Measurements from ENCODE around the gene KDM4D.

KDM4D gene

DNA sequence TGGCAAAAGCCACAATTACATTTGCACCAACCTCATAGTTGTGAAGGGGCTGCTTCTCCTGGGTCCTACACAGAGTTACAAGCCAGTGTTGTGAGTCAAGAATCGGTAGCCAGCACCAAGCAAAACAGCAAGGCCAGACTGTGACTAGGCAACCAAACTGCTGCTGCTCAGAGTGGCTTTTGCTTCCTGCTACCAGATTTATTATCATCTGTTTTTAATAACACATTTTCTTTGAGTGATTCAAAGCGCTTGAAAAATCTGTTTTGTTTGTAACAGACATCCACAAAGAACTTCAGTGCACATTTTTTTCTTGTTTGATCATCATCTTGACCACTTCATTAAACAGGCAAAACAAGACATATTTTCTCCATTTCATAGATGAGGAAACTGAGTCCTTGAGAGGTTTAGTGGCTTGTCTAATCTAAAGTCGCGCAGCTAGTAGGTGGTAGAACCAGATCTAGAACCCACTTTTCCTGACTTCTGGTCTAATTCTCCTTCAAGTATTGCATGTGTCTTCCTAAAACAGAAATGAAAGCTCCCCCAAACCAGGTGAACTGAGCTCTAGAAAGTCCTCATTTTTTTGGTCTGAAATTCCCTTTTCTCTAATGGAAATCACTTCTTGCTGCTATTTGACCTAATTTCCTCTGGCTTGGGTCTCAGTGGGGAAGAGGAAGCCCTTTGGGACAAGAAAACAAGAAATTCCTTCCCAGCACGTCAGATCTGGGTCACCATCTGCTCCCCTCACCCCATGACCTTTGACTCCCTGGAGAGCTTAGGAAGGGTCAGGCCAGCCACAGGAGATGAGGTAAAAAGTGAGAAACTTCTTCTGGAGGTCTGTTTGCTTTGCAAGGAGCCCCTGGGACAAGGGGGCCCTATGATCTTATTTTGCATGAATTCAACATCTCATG lies 40.0 kb upstream of the KDM4D start:
- H3K36me3 ChIP-seq (ENCODE audit: control insufficient read depth, insufficient read depth, low read length) = no peaks in the 10 kb centered on the region
- TF ChIP-seq, protein P1, sequence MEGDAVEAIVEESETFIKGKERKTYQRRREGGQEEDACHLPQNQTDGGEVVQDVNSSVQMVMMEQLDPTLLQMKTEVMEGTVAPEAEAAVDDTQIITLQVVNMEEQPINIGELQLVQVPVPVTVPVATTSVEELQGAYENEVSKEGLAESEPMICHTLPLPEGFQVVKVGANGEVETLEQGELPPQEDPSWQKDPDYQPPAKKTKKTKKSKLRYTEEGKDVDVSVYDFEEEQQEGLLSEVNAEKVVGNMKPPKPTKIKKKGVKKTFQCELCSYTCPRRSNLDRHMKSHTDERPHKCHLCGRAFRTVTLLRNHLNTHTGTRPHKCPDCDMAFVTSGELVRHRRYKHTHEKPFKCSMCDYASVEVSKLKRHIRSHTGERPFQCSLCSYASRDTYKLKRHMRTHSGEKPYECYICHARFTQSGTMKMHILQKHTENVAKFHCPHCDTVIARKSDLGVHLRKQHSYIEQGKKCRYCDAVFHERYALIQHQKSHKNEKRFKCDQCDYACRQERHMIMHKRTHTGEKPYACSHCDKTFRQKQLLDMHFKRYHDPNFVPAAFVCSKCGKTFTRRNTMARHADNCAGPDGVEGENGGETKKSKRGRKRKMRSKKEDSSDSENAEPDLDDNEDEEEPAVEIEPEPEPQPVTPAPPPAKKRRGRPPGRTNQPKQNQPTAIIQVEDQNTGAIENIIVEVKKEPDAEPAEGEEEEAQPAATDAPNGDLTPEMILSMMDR (IDR thresholded peaks at IDR 0.05) = no peak
- H3K27me3 ChIP-seq (ENCODE audit: control insufficient read depth, insufficient read depth, low read length) = no peaks in the 10 kb centered on the region
- no peak overlapping the region for H3K4me3 ChIP-seq (ENCODE audit: low read depth, low read length)
- H3K79me2 ChIP-seq = no peaks in the 10 kb centered on the region
- no peak overlapping the region for H3K4me2 ChIP-seq (ENCODE audit: low read length)
- no peak overlapping the region for H2AFZ ChIP-seq
- H3K9ac ChIP-seq = no peak overlapping the region
- H3K4me1 ChIP-seq = peaks cover 2% of the 10 kb centered on the region
- no peak overlapping the region for H3K27ac ChIP-seq
- H3K9me3 ChIP-seq (ENCODE audit: control insufficient read depth, low read length) = no peaks in the 10 kb centered on the region

DNA sequence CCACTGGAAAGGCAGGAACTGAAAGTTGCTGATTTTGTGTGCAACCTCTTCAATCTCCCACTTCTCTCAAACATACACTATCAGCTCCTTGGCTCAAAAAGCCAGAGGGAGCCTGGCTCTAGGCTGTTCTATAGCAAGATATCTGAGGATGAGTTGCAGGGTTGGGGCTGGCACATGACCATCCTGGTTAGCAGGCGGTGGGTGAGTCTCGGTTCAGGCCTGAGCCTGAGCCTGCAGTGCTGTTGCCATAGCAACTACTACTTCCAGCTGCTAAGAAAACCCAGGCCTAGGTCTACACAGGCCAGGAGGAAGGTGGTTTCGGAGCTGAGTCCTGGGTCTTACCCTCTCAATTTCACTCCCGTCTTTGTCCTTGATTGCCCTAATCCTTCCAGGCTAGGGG lies 39.1 kb upstream of the KDM4D start:
- Histone ChIP-seq H3K4me2 (ENCODE audit: low read length) (no peak overlapping the region), H3K9ac (no peak overlapping the region), H2AFZ (no peak overlapping the region), H3K27me3 (ENCODE audit: control insufficient read depth, insufficient read depth, low read length) (no peaks in the 10 kb centered on the region), H3K9me3 (ENCODE audit: control insufficient read depth, low read length) (no peaks in the 10 kb centered on the region), H3K4me3 (ENCODE audit: low read depth, low read length) (no peak overlapping the region), H3K36me3 (ENCODE audit: control insufficient read depth, insufficient read depth, low read length) (no peaks in the 10 kb centered on the region), H3K79me2 (no peaks in the 10 kb centered on the region), H3K4me1 (peaks cover 10% of the 10 kb centered on the region), H3K27ac (no peak overlapping the region)
- TF ChIP-seq, protein P1 (IDR thresholded peaks at IDR 0.05) = no peak

DNA sequence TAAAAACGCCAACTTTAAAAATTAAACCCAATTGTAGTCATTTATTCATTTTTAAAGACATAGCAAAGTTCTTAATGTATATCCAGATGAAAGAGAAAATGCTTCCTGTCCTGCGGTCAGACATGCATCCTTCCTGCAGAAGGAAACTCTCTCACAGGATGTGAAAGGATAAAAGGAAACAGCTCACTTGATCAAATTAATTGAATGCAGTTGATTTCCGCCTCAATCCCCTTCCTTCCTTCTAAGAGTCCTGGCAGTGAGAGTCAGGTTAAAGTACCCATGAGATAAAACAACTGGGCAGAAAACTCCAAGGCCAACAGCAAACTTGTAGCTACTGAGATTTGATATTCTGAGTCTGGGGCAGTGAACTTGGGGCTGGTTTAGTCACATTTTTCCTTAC lies 38.7 kb upstream of the KDM4D start:
- Histone ChIP-seq H3K4me2 (ENCODE audit: low read length) (no peak overlapping the region), H2AFZ (no peak overlapping the region), H3K4me3 (ENCODE audit: low read depth, low read length) (no peak overlapping the region), H3K9ac (no peak overlapping the region), H3K4me1 (peaks cover 10% of the 10 kb centered on the region), H3K9me3 (ENCODE audit: control insufficient read depth, low read length) (no peaks in the 10 kb centered on the region), H3K27me3 (ENCODE audit: control insufficient read depth, insufficient read depth, low read length) (no peaks in the 10 kb centered on the region), H3K27ac (no peak overlapping the region), H3K79me2 (no peaks in the 10 kb centered on the region), H3K36me3 (ENCODE audit: control insufficient read depth, insufficient read depth, low read length) (no peaks in the 10 kb centered on the region)
- TF ChIP-seq, protein P1 (IDR thresholded peaks at IDR 0.05) = no peak

DNA sequence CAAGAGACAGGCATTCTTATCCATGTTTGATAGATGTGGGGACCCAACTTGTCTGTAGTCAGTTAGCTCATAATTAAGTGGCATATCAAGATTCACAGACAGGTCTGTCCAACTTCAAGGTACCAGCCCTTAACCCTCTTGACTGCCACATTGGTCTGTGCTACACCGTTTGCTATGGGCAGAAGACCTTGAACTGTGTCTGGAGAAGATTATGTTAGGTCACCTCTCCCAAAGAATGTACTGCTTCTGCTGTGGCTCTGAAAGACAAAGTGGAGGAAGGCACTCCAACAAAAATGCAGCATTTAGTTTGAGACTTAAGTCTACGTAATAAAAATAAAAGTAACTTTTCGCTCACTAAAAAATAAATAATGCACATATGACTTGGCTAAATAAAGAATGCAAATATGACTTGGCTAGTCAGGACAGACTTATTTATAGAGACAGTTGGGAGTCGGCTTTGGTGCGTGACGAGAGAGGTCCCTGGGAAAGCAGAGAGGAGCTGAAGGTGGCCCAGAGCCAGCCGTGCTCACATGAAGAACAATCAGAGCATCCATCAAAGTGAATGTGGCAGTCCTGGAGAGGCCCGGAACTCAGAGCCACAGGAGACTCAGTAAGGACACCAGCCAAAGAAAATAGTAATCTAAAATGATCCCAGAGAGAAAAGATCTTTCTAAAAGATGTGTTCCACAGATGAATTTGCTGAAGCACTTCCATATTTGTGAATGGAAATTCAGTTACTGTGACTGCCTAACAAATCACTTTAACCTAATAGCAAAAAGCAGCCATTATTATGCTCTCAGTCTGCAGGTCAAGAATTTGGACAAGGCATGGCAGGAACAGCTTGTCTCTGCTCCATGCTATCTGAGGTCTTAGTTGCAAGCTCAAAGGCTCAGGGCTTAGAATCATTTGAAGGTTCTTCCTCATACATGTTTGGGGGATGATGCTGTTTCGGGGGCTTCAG lies 35.1 kb upstream of the KDM4D start:
- Histone ChIP-seq H3K9me3 (ENCODE audit: control insufficient read depth, low read length) (no peaks in the 10 kb centered on the region), H3K4me2 (ENCODE audit: low read length) (no peak overlapping the region), H2AFZ (no peak overlapping the region), H3K27ac (no peak overlapping the region), H3K9ac (no peak overlapping the region), H3K79me2 (no peaks in the 10 kb centered on the region), H3K27me3 (ENCODE audit: control insufficient read depth, insufficient read depth, low read length) (no peaks in the 10 kb centered on the region), H3K36me3 (ENCODE audit: control insufficient read depth, insufficient read depth, low read length) (no peaks in the 10 kb centered on the region), H3K4me3 (ENCODE audit: low read depth, low read length) (no peak overlapping the region), H3K4me1 (peaks cover 10% of the 10 kb centered on the region)
- TF ChIP-seq, protein P1 (IDR thresholded peaks at IDR 0.05) = no peak
